HepG2 (cell line): ENCODE results near the gene NOPCHAP1. TPM values are rescaled to one million over a fixed set of nuclear protein-coding genes. Genes with fewer than 3 reads are reported as not detected.

Source experiments
- ATAC-seq: fragments of 200-7000 bp; cut with Tn5 transposase; 3 replicates; pipeline ENCODE4 v1.9.1; 2020; ENCODE audit warnings: mild to moderate bottlenecking, moderate library complexity
- BruUV-seq: library from RNA; stranded (reverse); fragments of 400-500 nt; replicated peaks from 2 replicates; lab custom pipeline; 2021; lab: Mats Ljungman, UMichigan
- CTCF ChIA-PET: fragments of 300-600 bp; formaldehyde crosslinking; extraction: SDS; loops from one replicate; lab custom pipeline; 2021; ENCODE audit warnings: low total read pairs, inconsistent platforms, low intra/inter-chr PET ratio; lab: Yijun Ruan, JAX
- POLR2A ChIA-PET: fragments of 350-600 bp; sonication (Branson Sonifier 250); formaldehyde crosslinking; loops from one replicate; lab custom pipeline; 2020; ENCODE audit warnings: antibody characterized with exemption, inconsistent platforms; lab: Yijun Ruan, JAX
- DNase-seq: peaks from one replicate; pipeline ENCODE4 v3.0.0-alpha.2; 2015; ENCODE audit warnings: low spot score
- FAIRE-seq: peaks from 3 replicates; lab custom pipeline; 2011; peaks lifted over from hg19 to GRCh38; lab: Jason Lieb, UNC
- H2AFZ ChIP-seq: one replicate; pipeline ENCODE4 v1.6.1; 2011; ENCODE audit warnings: low read length, inconsistent platforms
- H3K27ac ChIP-seq: fragments of 300-600 bp; 3 replicates; pipeline ENCODE4 v1.8.0; 2011; ENCODE audit warnings: mixed run types, mild to moderate bottlenecking, mixed read lengths, low read length, inconsistent platforms; ENCODE audit not compliant: insufficient read depth; ENCODE audit errors: extremely low read length
- H3K27me3 ChIP-seq, 2 experiments: fragments of 200-600 bp in 1 of 2; 2 replicates in 1 of 2; 3 replicates in 1 of 2; pipeline versions ENCODE4 v1.6.0 to v1.8.0; 2011; ENCODE audit warnings: low read length in 2 of 2, mild to moderate bottlenecking in 2 of 2, moderate library complexity in 2 of 2, inconsistent platforms in 1 of 2; ENCODE audit not compliant: insufficient read depth in 2 of 2, control insufficient read depth in 1 of 2
- H3K36me3 ChIP-seq, 2 experiments: fragments of 200-600 bp in 1 of 2; replicated peaks in 1 of 2; 2 replicates in 1 of 2; 3 replicates in 1 of 2; pipeline versions ENCODE4 v1.5.1 to v1.8.0; 2011; ENCODE audit warnings: low read length in 2 of 2, inconsistent platforms in 1 of 2; ENCODE audit not compliant: insufficient read depth in 2 of 2, control insufficient read depth in 1 of 2
- H3K4me1 ChIP-seq: 2 replicates; pipeline ENCODE4 v1.5.1; 2012; ENCODE audit warnings: low read length, inconsistent platforms; ENCODE audit not compliant: insufficient read depth
- H3K4me2 ChIP-seq: 2 replicates; pipeline ENCODE4 v1.6.0; 2011; ENCODE audit warnings: low read depth, low read length, inconsistent platforms
- H3K4me3 ChIP-seq, 3 experiments: fragments of 200-600 bp in 1 of 3; sonication (generic), shearing (Covaris generic) in 1 of 3; replicated peaks in 1 of 3; 2 replicates each; pipeline ENCODE4 v1.5.1; 2011 to 2016; ENCODE audit warnings: low read length in 3 of 3, inconsistent platforms in 2 of 3, low read depth in 2 of 3, mild to moderate bottlenecking in 2 of 3, control low read depth in 1 of 3, mixed read lengths in 1 of 3; ENCODE audit not compliant: insufficient read depth in 1 of 3
- H3K79me2 ChIP-seq: one replicate; pipeline ENCODE4 v1.6.1; 2011; ENCODE audit warnings: low read length, inconsistent platforms; ENCODE audit not compliant: insufficient read depth
- H3K9ac ChIP-seq: 2 replicates; pipeline ENCODE4 v1.6.0; 2011; ENCODE audit warnings: mild to moderate bottlenecking, low read depth, low read length, inconsistent platforms; ENCODE audit not compliant: insufficient read depth
- H3K9me3 ChIP-seq: 2 replicates; pipeline ENCODE4 v1.5.1; 2012; ENCODE audit warnings: mild to moderate bottlenecking, low read length
- H4K20me1 ChIP-seq: 2 replicates; pipeline ENCODE4 v1.6.0; 2011; ENCODE audit warnings: inconsistent platforms, mild to moderate bottlenecking, low read length, moderate library complexity; ENCODE audit not compliant: insufficient read depth
- CTCF ChIP-seq: sonication (generic); formaldehyde crosslinking; IDR thresholded peaks from 2 replicates; pipeline ENCODE4 v1.5.0; 2020; ENCODE audit warnings: mild to moderate bottlenecking, missing genetic modification reagents, moderate library complexity
- MAX ChIP-seq: IDR thresholded peaks from 2 replicates; pipeline ENCODE4 v1.6.1; 2012; ENCODE audit warnings: inconsistent platforms
- PHF20 ChIP-seq: sonication (generic); formaldehyde crosslinking; IDR thresholded peaks from 2 replicates; pipeline ENCODE4 v1.5.0; 2020; ENCODE audit warnings: mild to moderate bottlenecking, missing genetic modification reagents
- SAP130 ChIP-seq: IDR thresholded peaks from 2 replicates; pipeline ENCODE4 v1.6.1; 2016; ENCODE audit warnings: low read depth
- SMC3 ChIP-seq: IDR thresholded peaks from 2 replicates; pipeline ENCODE4 v1.6.1; 2011; ENCODE audit warnings: low read length, improper control_type of control experiment
- STAG1 ChIP-seq: sonication (generic); formaldehyde crosslinking; IDR thresholded peaks from 2 replicates; pipeline ENCODE4 v1.4.0; 2020; ENCODE audit warnings: missing genetic modification reagents
- TSC22D2 ChIP-seq: sonication (generic); formaldehyde crosslinking; IDR thresholded peaks from 2 replicates; pipeline ENCODE4 v1.5.1; 2020; ENCODE audit warnings: missing genetic modification reagents, mild to moderate bottlenecking, borderline replicate concordance
- ZNF644 ChIP-seq: IDR thresholded peaks from 2 replicates; pipeline ENCODE4 v1.6.1; 2016; ENCODE audit warnings: low read depth
- ZNF652 ChIP-seq: IDR thresholded peaks from 2 replicates; pipeline ENCODE4 v1.6.1; 2016; ENCODE audit warnings: low read depth, borderline replicate concordance
- WGBS: methylation state at CpG from one replicate; pipeline ENCODE4 v1.1.6; 2017; ENCODE audit warnings: low lambda C conversion rate; 5-methylcytosine and 5-hydroxymethylcytosine counted together
- in situ Hi-C: cut with HindIII; loops from 2 replicates; pipeline ENCODE4 v1.10.0; 2017; ENCODE audit warnings: low pct_unique_long_range_greater_than_20kb; ENCODE audit not compliant: extremely low pct_ligation_motif_present
- intact Hi-C: fragments of 100-400 bp; cut with micrococcal nuclease; formaldehyde crosslinking; loops from one replicate; pipeline ENCODE4 v1.10.0; 2022; ENCODE audit not compliant: unreplicated experiment
- polyA plus RNA-seq, 8 experiments: library from polyadenylated mRNA; depleted of rRNA in 3 of 8; stranded (reverse) in 7 of 8; unstranded in 1 of 8; fragments of >200 nt; fragmentation: Illumina TruSeq in 4 of 8; extraction: Trizol in 4 of 8; gene quantifications; 2 replicates each; pipeline versions ENCODE4 v1.2.1 to v1.2.3, GENCODE V29; 2011 to 2016; ENCODE audit warnings: low read depth in 4 of 8, missing spikeins in 1 of 8, mixed read lengths in 1 of 8; ENCODE audit not compliant: insufficient read depth in 1 of 8
- total RNA-seq, 5 experiments: library from RNA; depleted of rRNA; stranded (reverse); fragments of >200 nt; fragmentation: Illumina TruSeq; extraction: Trizol; gene quantifications; 2 replicates each; pipeline ENCODE4 v1.2.3, GENCODE V29; 2016; ENCODE audit warnings: low read depth in 1 of 5
- TF ChIP-seq, protein P1 (sequence below): sonication (generic); formaldehyde crosslinking; IDR thresholded peaks from 2 replicates; pipeline ENCODE4 v1.8.0; 2022; ENCODE audit warnings: missing genetic modification reagents, mild to moderate bottlenecking, moderate library complexity, borderline replicate concordance

The NOPCHAP1 gene
- total and polyA plus RNA-seq, 2 of the 13 experiments (the other 11 are each of a cell fraction or from before 2014, with no cell fraction given): 5.7 to 38.1 TPM

- Histone ChIP-seq H3K9ac (peak overlapping the region; percentile 83), H3K4me2 (peak overlapping the region; percentile 90), H3K4me3 (peak overlapping the region; percentile 78 to 96 (median 83)), H4K20me1 (no peaks in the 10 kb centered on the region), H3K9me3 (no peaks in the 10 kb centered on the region), H3K79me2 (peaks cover 22% of the 10 kb centered on the region), H3K36me3 (no peaks in the 10 kb centered on the region)
- in situ Hi-C loops (loop anchor here (5.0 to 25.0 kb wide), 2 partner anchors 62 to 402 kb away; no protein-coding TSS in a partner anchor), intact Hi-C loops (loop anchor here (1.0 to 10.0 kb wide), 2 partner anchors 68 to 600 kb away; no protein-coding TSS in a partner anchor)
- ChIA-PET CTCF (interaction anchor here (0.7 kb wide), 1 partner anchor 68 kb away, joined by 4 read pairs; no protein-coding TSS in a partner anchor), POLR2A (interaction anchor here (1.0 kb wide), 1 partner anchor 27 kb away, joined by 3 read pairs; the partner anchor contains the start of gene SLC41A2)
- WGBS: 24% methylated on average over 4 of the region's 4 CpGs
- no TSS peak for BruUV-seq
- TF ChIP-seq SMC3: peak; percentile 43; the same call in 1 of the 2 replicates
- peak; percentile 17; the same call in 1 of the 2 replicates for TF ChIP-seq MAX
- peak; percentile 38; the same call in 1 of the 2 replicates for TF ChIP-seq STAG1
- TF ChIP-seq SAP130: peak; percentile 42; the same call in 1 of the 2 replicates
- TF ChIP-seq, protein P1, sequence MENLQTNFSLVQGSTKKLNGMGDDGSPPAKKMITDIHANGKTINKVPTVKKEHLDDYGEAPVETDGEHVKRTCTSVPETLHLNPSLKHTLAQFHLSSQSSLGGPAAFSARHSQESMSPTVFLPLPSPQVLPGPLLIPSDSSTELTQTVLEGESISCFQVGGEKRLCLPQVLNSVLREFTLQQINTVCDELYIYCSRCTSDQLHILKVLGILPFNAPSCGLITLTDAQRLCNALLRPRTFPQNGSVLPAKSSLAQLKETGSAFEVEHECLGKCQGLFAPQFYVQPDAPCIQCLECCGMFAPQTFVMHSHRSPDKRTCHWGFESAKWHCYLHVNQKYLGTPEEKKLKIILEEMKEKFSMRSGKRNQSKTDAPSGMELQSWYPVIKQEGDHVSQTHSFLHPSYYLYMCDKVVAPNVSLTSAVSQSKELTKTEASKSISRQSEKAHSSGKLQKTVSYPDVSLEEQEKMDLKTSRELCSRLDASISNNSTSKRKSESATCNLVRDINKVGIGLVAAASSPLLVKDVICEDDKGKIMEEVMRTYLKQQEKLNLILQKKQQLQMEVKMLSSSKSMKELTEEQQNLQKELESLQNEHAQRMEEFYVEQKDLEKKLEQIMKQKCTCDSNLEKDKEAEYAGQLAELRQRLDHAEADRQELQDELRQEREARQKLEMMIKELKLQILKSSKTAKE (CRISPR knock-in tag): no peak
- TF ChIP-seq PHF20 (CRISPR knock-in tag): no peak
- TF ChIP-seq ZNF644: 0 out of 2 replicates have a peak, but pooled peaks have one; percentile 63
- TF ChIP-seq ZNF652 (CRISPR knock-in tag): no peak
- TF ChIP-seq CTCF (CRISPR knock-in tag): peak; percentile 59
- TF ChIP-seq TSC22D2 (CRISPR knock-in tag): no peak
- TF ChIP-seq, all 625 proteins: peak for 6
- H2AFZ ChIP-seq: peak overlapping the region; percentile 81
- peak; percentile 81 for FAIRE-seq
- H3K4me1 ChIP-seq: peaks cover 37% of the 10 kb centered on the region
- no peaks in the 10 kb centered on the region for H3K27me3 ChIP-seq
- ATAC-seq: peak; percentile 59
- H3K27ac ChIP-seq: no peak overlapping the region
- DNase-seq: peak; percentile 44
Measured at GRCh38 chr12:104985206-104985605, 910 bp upstream of the NOPCHAP1 start.
